ENCODE measurements around the gene AKAP7.
A peak's percentile ranks its signal among the peaks of the same experiment; 100 is the strongest.

The AKAP7 gene

GRCh38 chr6:131226459-131227157, 91.3 kb downstream of the AKAP7 start:
- no peak for DNase-seq (ENCODE audit: low read depth)
- in situ Hi-C loops (cut with HindIII; ENCODE audit: low sequenced_read_pairs): loop anchor here (5.0 kb wide), 1 partner anchor 41 kb away; no protein-coding TSS in a partner anchor
- no peak overlapping the region for H3K4me3 ChIP-seq (ENCODE audit: low read depth, low read length)
- no peak for TF ChIP-seq CTCF (IDR thresholded peaks at IDR 0.05; ENCODE audit: low read depth, low read length, missing control alignments)

DNA sequence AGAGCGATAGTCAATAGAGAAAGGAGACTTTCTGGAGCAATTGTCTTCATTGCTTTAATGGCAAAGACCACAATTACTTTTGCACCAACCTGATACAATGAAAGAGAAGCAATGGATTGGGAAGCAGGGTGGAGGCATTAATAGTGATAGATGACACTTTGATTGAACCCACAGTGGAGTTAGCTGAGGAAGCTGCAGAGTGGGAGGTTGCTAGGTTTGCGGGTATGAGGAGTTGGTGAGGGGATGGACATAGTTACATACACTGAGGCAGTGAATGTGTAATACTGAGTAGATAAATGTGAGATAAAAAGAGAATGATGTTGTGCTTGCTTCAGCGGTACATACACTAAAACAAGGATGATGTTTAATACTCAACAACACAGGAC, 91.9 kb downstream of the AKAP7 start:
- H3K4me3 ChIP-seq (ENCODE audit: low read depth, low read length): no peak overlapping the region
- in situ Hi-C loops (cut with HindIII; ENCODE audit: low sequenced_read_pairs): loop anchor here (5.0 kb wide), 1 partner anchor 40 kb away; no protein-coding TSS in a partner anchor
- no peak for TF ChIP-seq CTCF (IDR thresholded peaks at IDR 0.05; ENCODE audit: low read depth, low read length, missing control alignments)

DNA sequence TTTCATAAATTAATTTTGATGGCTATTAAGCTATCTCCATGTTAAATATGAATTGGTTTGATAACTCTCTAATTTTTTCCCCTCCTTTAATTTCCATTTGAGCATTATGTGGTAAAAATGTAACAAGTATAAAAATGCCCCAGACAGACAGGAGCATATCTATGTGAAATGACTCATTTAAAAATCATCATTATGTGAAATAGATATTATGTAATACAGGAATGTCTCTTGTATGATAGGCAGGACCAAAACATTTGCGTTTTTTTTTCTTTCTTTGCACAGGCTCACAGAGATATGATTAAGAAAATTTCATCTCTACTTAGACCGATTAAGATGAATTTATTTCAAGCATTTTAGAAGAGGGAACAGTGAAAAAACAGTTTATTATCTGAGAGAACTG, 95.8 kb downstream of the AKAP7 start:
- in situ Hi-C loops (cut with HindIII; ENCODE audit: low sequenced_read_pairs): no loop called here
- no peak for TF ChIP-seq CTCF (IDR thresholded peaks at IDR 0.05; ENCODE audit: low read depth, low read length, missing control alignments)
- no peak overlapping the region for H3K4me3 ChIP-seq (ENCODE audit: low read depth, low read length)
- no peak for DNase-seq (ENCODE audit: low read depth)

More for the DNA sequence above, 91.9 kb downstream of the AKAP7 start:
- DNase-seq (ENCODE audit: low read depth): no peak

DNA sequence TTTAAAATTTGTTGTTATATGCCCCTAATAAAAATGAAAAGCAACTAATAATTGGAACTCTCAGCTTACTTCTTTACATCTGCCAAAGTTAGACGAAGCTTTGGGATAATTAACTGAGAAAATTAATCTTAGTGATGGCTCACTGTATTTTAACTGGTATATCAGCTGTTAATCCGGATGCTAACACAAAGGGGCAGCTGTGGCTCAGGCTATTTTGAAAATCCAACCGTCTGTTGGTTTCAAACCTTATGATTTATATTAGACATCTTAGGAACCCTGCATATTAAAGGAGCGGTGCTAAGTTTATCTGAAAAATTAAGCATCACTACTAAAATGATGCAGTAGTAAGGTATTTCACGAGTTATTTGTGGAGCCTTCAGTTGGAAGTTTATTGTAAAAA, 96.6 kb downstream of the AKAP7 start:
- no peak overlapping the region for H3K4me3 ChIP-seq (ENCODE audit: low read depth, low read length)
- TF ChIP-seq CTCF (IDR thresholded peaks at IDR 0.05; ENCODE audit: low read depth, low read length, missing control alignments): no peak
- no peak for DNase-seq (ENCODE audit: low read depth)
- in situ Hi-C loops (cut with HindIII; ENCODE audit: low sequenced_read_pairs): no loop called here

- in situ Hi-C loops (cut with HindIII; ENCODE audit: low sequenced_read_pairs): no loop called here
- H3K4me3 ChIP-seq (ENCODE audit: low read depth, low read length): no peak overlapping the region
- no peak for DNase-seq (ENCODE audit: low read depth)
- no peak for TF ChIP-seq CTCF (IDR thresholded peaks at IDR 0.05; ENCODE audit: low read depth, low read length, missing control alignments)
These were observed 109.7 kb downstream of the AKAP7 start for GRCh38 chr6:131244942-131245341.

DNA sequence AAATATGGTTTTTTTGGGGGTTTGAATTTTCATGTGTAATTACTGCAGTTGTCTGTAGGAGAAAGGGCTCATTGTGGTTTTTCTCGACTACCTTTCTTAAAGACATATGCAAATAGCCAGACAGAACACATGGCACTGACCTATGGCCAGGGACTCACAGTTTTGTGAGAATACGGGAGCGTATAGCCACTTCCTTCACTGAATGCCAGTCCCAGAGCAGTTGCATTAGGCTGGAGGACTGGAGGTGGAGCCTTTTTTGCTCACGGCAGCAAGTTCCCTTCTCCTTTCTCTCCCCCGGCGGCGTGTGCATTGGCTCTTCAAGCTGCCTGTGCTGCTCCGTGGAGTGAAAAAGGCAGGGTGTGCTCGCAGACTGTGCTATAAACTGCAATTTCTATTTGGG, 114.9 kb downstream of the AKAP7 start:
- H3K4me3 ChIP-seq (ENCODE audit: low read depth, low read length): peak overlapping the region; percentile 35
- peak; percentile 12 for DNase-seq (ENCODE audit: low read depth)
- in situ Hi-C loops (cut with HindIII; ENCODE audit: low sequenced_read_pairs): no loop called here
- peak; percentile 3 for TF ChIP-seq CTCF (IDR thresholded peaks at IDR 0.05; ENCODE audit: low read depth, low read length, missing control alignments)
